ENCODE results near the gene C20orf204. TPM values are rescaled to one million over a fixed set of nuclear protein-coding genes. Genes with fewer than 3 reads are reported as not detected.

Gene C20orf204
- total and polyA plus RNA-seq, 9 of the 15 experiments (the other 6 are each of a cell fraction or from before 2014, with no cell fraction given) = 0.11 to 1.1 (median 0.36) TPM; not detected in 2

- TF ChIP-seq POLR2AphosphoS2 (IDR thresholded peaks at IDR 0.05; ENCODE audit: low read length) (no peak), RHOXF2B (CRISPR knock-in tag; conservative IDR thresholded peaks at IDR 0.05) (0 out of 2 replicates have a peak, but pooled peaks have one; percentile 31), MCM3 (IDR thresholded peaks at IDR 0.05) (no peak), ZNF655 (CRISPR knock-in tag; IDR thresholded peaks at IDR 0.05) (no peak), RBM34 (IDR thresholded peaks at IDR 0.05; ENCODE audit: borderline replicate concordance, insufficient read depth, low read length) (no peak), FOXJ3 (CRISPR knock-in tag; IDR thresholded peaks at IDR 0.05) (no peak), ZNF551 (CRISPR knock-in tag; IDR thresholded peaks at IDR 0.05) (no peak), L3MBTL2 (IDR thresholded peaks at IDR 0.05) (no peak), MECOM (CRISPR knock-in tag; IDR thresholded peaks at IDR 0.05) (no peak), NFIC (IDR thresholded peaks at IDR 0.05) (peak; percentile 43), RBFOX2 (IDR thresholded peaks at IDR 0.05; ENCODE audit: low read depth, low read length) (0 out of 2 replicates have a peak, but pooled peaks have one; percentile 22), ZNF695 (CRISPR knock-in tag; IDR thresholded peaks at IDR 0.05) (no peak), ZNF280A (IDR thresholded peaks at IDR 0.05; ENCODE audit: low read depth, partially characterized antibody) (no peak), ARID2 (IDR thresholded peaks at IDR 0.05) (no peak)
Observed at GRCh38 chr20:64083378-64083803, 47.4 kb downstream of the C20orf204 start (continued).
